Suprapubic skin (tissue), 3 donors: Measurements from ENCODE around the gene CIB4.

Experiments
- POLR2A ChIP-seq, 2 donors: fragments of 450-650 bp; IDR thresholded peaks; one replicate each; pipeline ENCODE4 v1.6.1; 2017; ENCODE audit warnings: antibody characterized with exemption in 2 of 2, mild to moderate bottlenecking in 2 of 2, moderate library complexity in 2 of 2
- TF ChIP-seq, protein P1 (sequence below), 2 donors: fragments of 200-600 bp in 1 of 2; fragments of 450-650 bp in 1 of 2; sonication (generic) in 1 of 2; IDR thresholded peaks; one replicate each; pipeline ENCODE4 v1.5.1; 2016 to 2019; ENCODE audit warnings: antibody characterized with exemption in 2 of 2, mild to moderate bottlenecking in 1 of 2, moderate library complexity in 1 of 2

DNA sequence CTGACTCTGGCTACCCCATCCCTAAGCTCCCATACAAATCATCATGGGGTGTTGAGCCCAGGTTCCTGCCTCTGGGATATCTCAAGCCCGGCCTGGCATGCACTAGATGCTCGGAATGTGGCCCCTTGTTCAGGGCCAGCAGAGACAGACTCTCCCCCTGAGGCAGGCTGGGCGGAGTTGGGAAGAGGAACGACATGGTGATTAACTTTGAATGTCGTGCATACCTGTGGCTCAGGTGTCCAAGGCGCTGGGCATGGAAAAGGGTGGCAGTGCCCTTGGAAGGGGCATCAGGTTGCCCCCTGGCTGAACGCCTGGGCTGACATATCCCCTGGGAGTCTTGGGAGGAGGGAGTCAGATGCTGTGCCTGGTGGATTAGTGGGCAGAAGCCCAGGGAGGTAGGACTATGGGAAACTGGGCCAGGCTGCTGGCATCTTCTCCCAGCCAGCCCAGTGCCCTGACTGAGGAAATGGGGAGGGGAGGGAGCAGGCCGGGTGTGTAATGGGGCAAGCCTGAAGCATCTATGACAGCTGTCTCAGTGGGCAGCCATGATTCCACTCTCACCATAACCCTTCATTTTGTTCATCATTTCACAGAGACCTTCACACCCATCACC lies 105.4 kb downstream of the CIB4 start:
- TF ChIP-seq POLR2A (IDR thresholded peaks at IDR 0.05) = no peak
- TF ChIP-seq, protein P1, sequence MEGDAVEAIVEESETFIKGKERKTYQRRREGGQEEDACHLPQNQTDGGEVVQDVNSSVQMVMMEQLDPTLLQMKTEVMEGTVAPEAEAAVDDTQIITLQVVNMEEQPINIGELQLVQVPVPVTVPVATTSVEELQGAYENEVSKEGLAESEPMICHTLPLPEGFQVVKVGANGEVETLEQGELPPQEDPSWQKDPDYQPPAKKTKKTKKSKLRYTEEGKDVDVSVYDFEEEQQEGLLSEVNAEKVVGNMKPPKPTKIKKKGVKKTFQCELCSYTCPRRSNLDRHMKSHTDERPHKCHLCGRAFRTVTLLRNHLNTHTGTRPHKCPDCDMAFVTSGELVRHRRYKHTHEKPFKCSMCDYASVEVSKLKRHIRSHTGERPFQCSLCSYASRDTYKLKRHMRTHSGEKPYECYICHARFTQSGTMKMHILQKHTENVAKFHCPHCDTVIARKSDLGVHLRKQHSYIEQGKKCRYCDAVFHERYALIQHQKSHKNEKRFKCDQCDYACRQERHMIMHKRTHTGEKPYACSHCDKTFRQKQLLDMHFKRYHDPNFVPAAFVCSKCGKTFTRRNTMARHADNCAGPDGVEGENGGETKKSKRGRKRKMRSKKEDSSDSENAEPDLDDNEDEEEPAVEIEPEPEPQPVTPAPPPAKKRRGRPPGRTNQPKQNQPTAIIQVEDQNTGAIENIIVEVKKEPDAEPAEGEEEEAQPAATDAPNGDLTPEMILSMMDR (IDR thresholded peaks at IDR 0.05) = no peak
